IMR-90 (cell line): Measurements from ENCODE around the gene TBCK. TPM values are rescaled to one million over a fixed set of nuclear protein-coding genes. Genes with fewer than 3 reads are reported as not detected.

Experiments
- ATAC-seq: fragments of 200-7000 bp; cut with Tn5 transposase; 2 replicates; pipeline ENCODE4 v1.9.1; 2020; ENCODE audit warnings: low read depth, mild to moderate bottlenecking, moderate library complexity
- BruUV-seq: library from RNA; stranded (reverse); fragments of 400-500 nt; replicated peaks from 2 replicates; lab custom pipeline; 2021; lab: Mats Ljungman, UMichigan
- CTCF ChIA-PET: fragments of 300-600 bp; formaldehyde crosslinking; extraction: SDS; loops from one replicate; lab custom pipeline; 2021; ENCODE audit warnings: antibody characterized with exemption; lab: Yijun Ruan, JAX
- POLR2A ChIA-PET: fragments of 300-600 bp; sonication (Branson Sonifier 250); formaldehyde crosslinking; loops from one replicate; lab custom pipeline; 2022; ENCODE audit warnings: antibody characterized with exemption; ENCODE audit not compliant: unreplicated experiment; lab: Charles Lee
- DNase-seq: peaks from one replicate; pipeline ENCODE4 v3.0.0; 2013
- H2AFZ ChIP-seq: replicated peaks from 2 replicates; pipeline ENCODE3; 2013; ENCODE audit warnings: low read length, mild to moderate bottlenecking; ENCODE audit not compliant: poor library complexity
- H2AK5ac ChIP-seq: 2 replicates; pipeline ENCODE4 v1.6.1; 2013; ENCODE audit warnings: low read depth, low read length, inconsistent platforms
- H2AK9ac ChIP-seq: replicated peaks from 2 replicates; pipeline ENCODE3; 2013; ENCODE audit warnings: mild to moderate bottlenecking, low read depth, low read length, moderate library complexity; ENCODE audit not compliant: poor library complexity
- H2BK120ac ChIP-seq: 2 replicates; pipeline ENCODE4 v1.6.1; 2013; ENCODE audit warnings: low read depth, low read length, inconsistent platforms
- H2BK15ac ChIP-seq: 3 replicates; pipeline ENCODE4 v1.6.1; 2013; ENCODE audit warnings: low read depth, low read length, inconsistent platforms
- H2BK20ac ChIP-seq: 2 replicates; pipeline ENCODE4 v1.6.1; 2013; ENCODE audit warnings: low read depth, mild to moderate bottlenecking, inconsistent platforms, low read length, moderate library complexity
- H2BK5ac ChIP-seq: 2 replicates; pipeline ENCODE4 v1.6.1; 2013; ENCODE audit warnings: mild to moderate bottlenecking, low read depth, low read length, inconsistent platforms; ENCODE audit not compliant: poor library complexity, severe bottlenecking
- H3K14ac ChIP-seq: replicated peaks from 2 replicates; pipeline ENCODE4 v1.6.1; 2013; ENCODE audit warnings: low read depth, low read length, inconsistent platforms
- H3K18ac ChIP-seq: 2 replicates; pipeline ENCODE4 v1.6.1; 2013; ENCODE audit warnings: low read depth, low read length, control low read depth
- H3K23ac ChIP-seq: 2 replicates; pipeline ENCODE4 v1.6.1; 2013; ENCODE audit warnings: low read depth, low read length, inconsistent platforms
- H3K27ac ChIP-seq: 2 replicates; pipeline ENCODE4 v1.5.1; 2013; ENCODE audit warnings: mild to moderate bottlenecking, control low read depth, low read length; ENCODE audit not compliant: insufficient read depth
- H3K27me3 ChIP-seq: 2 replicates; pipeline ENCODE4 v1.6.1; 2013; ENCODE audit warnings: low read length; ENCODE audit not compliant: control insufficient read depth, insufficient read depth
- H3K36me3 ChIP-seq: 2 replicates; pipeline ENCODE4 v1.6.1; 2013; ENCODE audit warnings: low read length, mixed read lengths; ENCODE audit not compliant: control insufficient read depth, insufficient read depth
- H3K4ac ChIP-seq: 2 replicates; pipeline ENCODE4 v1.6.1; 2013; ENCODE audit warnings: low read depth, low read length, inconsistent platforms
- H3K4me1 ChIP-seq: 2 replicates; pipeline ENCODE4 v1.6.1; 2013; ENCODE audit warnings: low read length, mixed read lengths; ENCODE audit not compliant: control insufficient read depth, insufficient read depth
- H3K4me2 ChIP-seq: 2 replicates; pipeline ENCODE4 v1.6.1; 2013; ENCODE audit warnings: low read depth, mild to moderate bottlenecking, control low read depth, low read length, moderate library complexity
- H3K4me3 ChIP-seq: 2 replicates; pipeline ENCODE4 v1.5.1; 2013; ENCODE audit warnings: low read depth, mild to moderate bottlenecking, control low read depth, low read length, moderate library complexity; ENCODE audit not compliant: insufficient read depth
- H3K56ac ChIP-seq: 2 replicates; pipeline ENCODE4 v1.6.1; 2013; ENCODE audit warnings: low read length, inconsistent platforms; ENCODE audit not compliant: insufficient read depth; ENCODE audit errors: extremely low read depth
- H3K79me1 ChIP-seq, 2 experiments: 2 replicates each; pipeline ENCODE4 v1.6.1; 2013; ENCODE audit warnings: low read length in 2 of 2, inconsistent platforms in 1 of 2, low read depth in 1 of 2
- H3K9ac ChIP-seq: 2 replicates; pipeline ENCODE4 v1.6.1; 2013; ENCODE audit warnings: low read depth, low read length, control low read depth
- H3K9me1 ChIP-seq: 2 replicates; pipeline ENCODE4 v1.6.1; 2013; ENCODE audit warnings: low read length, inconsistent platforms; ENCODE audit not compliant: insufficient read depth
- H3K9me3 ChIP-seq: 2 replicates; pipeline ENCODE4 v1.6.1; 2013; ENCODE audit warnings: low read length; ENCODE audit not compliant: control insufficient read depth, insufficient read depth
- H4K20me1 ChIP-seq: 2 replicates; pipeline ENCODE4 v1.6.1; 2013; ENCODE audit warnings: low read length, inconsistent platforms; ENCODE audit not compliant: insufficient read depth
- H4K5ac ChIP-seq: 2 replicates; pipeline ENCODE4 v1.6.1; 2013; ENCODE audit warnings: mild to moderate bottlenecking, low read depth, low read length, control low read depth
- H4K8ac ChIP-seq, 2 experiments: 2 replicates each; pipeline ENCODE4 v1.6.1; 2013; ENCODE audit warnings: low read depth in 2 of 2, low read length in 2 of 2, control low read depth in 1 of 2, inconsistent platforms in 1 of 2
- H4K91ac ChIP-seq: 2 replicates; pipeline ENCODE4 v1.6.1; 2013; ENCODE audit warnings: low read depth, low read length, inconsistent platforms; ENCODE audit not compliant: insufficient read depth
- CEBPB ChIP-seq: IDR thresholded peaks from 2 replicates; pipeline ENCODE4 v1.6.1; 2012; ENCODE audit warnings: low read depth, low read length, improper control_type of control experiment
- MAFK ChIP-seq: IDR thresholded peaks from 2 replicates; pipeline ENCODE4 v1.6.1; 2012; ENCODE audit warnings: low read depth, low read length, improper control_type of control experiment
- MAZ ChIP-seq: IDR thresholded peaks from 2 replicates; pipeline ENCODE4 v1.6.1; 2012; ENCODE audit warnings: low read depth, mild to moderate bottlenecking, low read length, improper control_type of control experiment, moderate library complexity, borderline replicate concordance
- POLR2A ChIP-seq: IDR thresholded peaks from 2 replicates; pipeline ENCODE4 v1.6.1; 2012; ENCODE audit warnings: mild to moderate bottlenecking, low read depth, low read length
- SMC3 ChIP-seq: fragments of 150-350 bp; IDR thresholded peaks from 2 replicates; pipeline ENCODE4 v1.6.1; 2016; ENCODE audit warnings: low read depth, mild to moderate bottlenecking, antibody characterized with exemption, low read length, moderate library complexity
- USF2 ChIP-seq: fragments of 150-350 bp; IDR thresholded peaks from 2 replicates; pipeline ENCODE4 v1.6.1; 2017; ENCODE audit warnings: mild to moderate bottlenecking, antibody characterized with exemption, low read length, low read depth
- WGBS, 2 experiments: methylation state at CpG; one replicate each; pipeline versions ENCODE4 v1.1.5 to v1.1.7; 2013; ENCODE audit warnings: missing lambda C conversion rate in 2 of 2; ENCODE audit not compliant: insufficient read length in 1 of 2; ENCODE audit errors: extremely low coverage in 2 of 2; 5-methylcytosine and 5-hydroxymethylcytosine counted together
- dilution Hi-C: fragments of 300-500 bp; cut with HindIII; formaldehyde crosslinking; loops from one replicate; pipeline ENCODE4 v1.14.3; 2018; ENCODE audit warnings: low sequenced_read_pairs; ENCODE audit not compliant: unreplicated experiment
- in situ Hi-C: fragments of 300-500 bp; cut with MboI; formaldehyde crosslinking; loops from 3 replicates; pipeline ENCODE4 v1.14.3; 2019; ENCODE audit warnings: low sequenced_read_pairs, inconsistent platforms, mixed read lengths
- intact Hi-C: fragments of 100-400 bp; cut with micrococcal nuclease; formaldehyde crosslinking; loops from 2 replicates; pipeline ENCODE4 v1.10.0; 2022
- polyA plus RNA-seq, 3 experiments: library from polyadenylated mRNA; depleted of rRNA; stranded (reverse); fragments of >200 nt; gene quantifications; 2 replicates each; pipeline ENCODE4 v1.2.3, GENCODE V29; 2012; ENCODE audit warnings: low replicate concordance in 1 of 3
- total RNA-seq: library from RNA; depleted of rRNA; stranded (reverse); fragments of >200 nt; gene quantifications from 2 replicates; pipeline ENCODE4 v1.2.3, GENCODE V29; 2012

TBCK gene
- total and polyA plus RNA-seq, 2 of the 4 experiments (the other 2 are of a cell fraction), result 10.7 to 29.9 TPM

GRCh38 chr4:106289737-106290136, 26.3 kb downstream of the TBCK start:
- TF ChIP-seq USF2, result no peak
- TF ChIP-seq MAFK, result no peak
- TF ChIP-seq CEBPB, result peak; percentile 60
- no peak for TF ChIP-seq MAZ
- TF ChIP-seq POLR2A, result no peak
- no peak for TF ChIP-seq SMC3
- Histone ChIP-seq H2BK120ac (no peak overlapping the region), H2BK5ac (no peak overlapping the region), H2AK5ac (no peak overlapping the region), H3K9me3 (no peaks in the 10 kb centered on the region), H3K9me1 (peaks cover 6% of the 10 kb centered on the region; the same call in 1 of the 2 replicates), H3K9ac (no peak overlapping the region), H3K36me3 (peaks cover 10% of the 10 kb centered on the region), H3K4me2 (no peak overlapping the region), H4K91ac (no peak overlapping the region), H3K14ac (no peak overlapping the region), H2BK20ac (no peak overlapping the region), H3K79me1 (peaks cover 10 to 11% of the 10 kb centered on the region in 2 experiments; a peak in 2 of 4 replicates), H3K27ac (no peak overlapping the region), H3K4ac (no peak overlapping the region), H4K8ac (no peak overlapping the region), H3K27me3 (no peaks in the 10 kb centered on the region), H3K23ac (no peak overlapping the region), H4K5ac (no peak overlapping the region), H3K18ac (no peak overlapping the region), H2AFZ (no peak overlapping the region), H2BK15ac (no peak overlapping the region), H2AK9ac (no peak overlapping the region), H4K20me1 (no peaks in the 10 kb centered on the region; the same call in 1 of the 2 replicates), H3K4me1 (no peaks in the 10 kb centered on the region), H3K56ac (no peak overlapping the region), H3K4me3 (no peak overlapping the region)
- WGBS, 2 experiments, result no CpG with 5 or more reads among the region's 2 CpGs
- DNase-seq (no peak), ATAC-seq (no peak)
- CTCF ChIA-PET, result no interaction called here
- intact Hi-C loops (no loop called here), dilution Hi-C loops (no loop called here), in situ Hi-C loops (no loop called here)
- POLR2A ChIA-PET, result no interaction called here
- BruUV-seq, result no TSS peak
